HL-60/S4 treated with retinoic acid at 250 ng/mL for 4 days and 3 days (cell line): ENCODE measurements around the gene HMBS.
"Not testable (repeated sequence)": the region's sequence is repeated elsewhere in the genome, so short reads cannot be mapped to it uniquely, and the experiment has no call there.

ENCODE experiments used
- in situ Hi-C: fragments of 300-500 bp; cut with MboI; formaldehyde crosslinking; loops from 2 replicates; pipeline ENCODE4 v1.7.0; 2022; ENCODE audit warnings: low sequenced_read_pairs

HMBS gene

GRCh38 chr11:119100994-119101758, 16.5 kb downstream of the HMBS start:
- in situ Hi-C loops, result no loop called here

GRCh38 chr11:119101759-119102423, 17.2 kb downstream of the HMBS start, which contains the start of gene DPAGT1:
Gene DPAGT1 (minus strand): TSS chr11:119101853. CDS start chr11:119101655, 198 bp downstream.
- in situ Hi-C loops, result no loop called here

- in situ Hi-C loops, result not testable (repeated sequence)
Measured at GRCh38 chr11:119103161-119103664, 18.5 kb downstream of the HMBS start.

- in situ Hi-C loops, result no loop called here
Measured at GRCh38 chr11:119103793-119104192, 19.1 kb downstream of the HMBS start.

- in situ Hi-C loops, result no loop called here
Measured at GRCh38 chr11:119106564-119107537, 22.2 kb downstream of the HMBS start, which contains the start of gene C2CD2L. Gene C2CD2L (plus strand): TSS chr11:119107344. CDS start chr11:119107742, 398 bp downstream.

GRCh38 chr11:119107538-119108145, 23.0 kb downstream of the HMBS start:
- in situ Hi-C loops, result no loop called here

GRCh38 chr11:119108146-119108856, 23.6 kb downstream of the HMBS start:
- in situ Hi-C loops, result no loop called here

GRCh38 chr11:119108857-119109221, 24.2 kb downstream of the HMBS start:
- in situ Hi-C loops, result no loop called here

- in situ Hi-C loops, result no loop called here
Measured at GRCh38 chr11:119109843-119110242, 25.2 kb downstream of the HMBS start.

GRCh38 chr11:119110439-119110838, 25.8 kb downstream of the HMBS start:
- in situ Hi-C loops, result no loop called here

- in situ Hi-C loops, result no loop called here
Measured at GRCh38 chr11:119111361-119111925, 26.8 kb downstream of the HMBS start.

GRCh38 chr11:119112314-119113020, 27.8 kb downstream of the HMBS start:
- in situ Hi-C loops, result no loop called here

- in situ Hi-C loops, result no loop called here
Measured at GRCh38 chr11:119113716-119114115, 29.0 kb downstream of the HMBS start.

- in situ Hi-C loops, result no loop called here
Measured at GRCh38 chr11:119114351-119114750, 29.7 kb downstream of the HMBS start.

GRCh38 chr11:119115484-119116234, 31.0 kb downstream of the HMBS start:
- in situ Hi-C loops, result no loop called here

GRCh38 chr11:119116235-119116594, 31.5 kb downstream of the HMBS start:
- in situ Hi-C loops, result no loop called here

GRCh38 chr11:119116601-119117000, 31.9 kb downstream of the HMBS start:
- in situ Hi-C loops, result no loop called here

GRCh38 chr11:119117004-119117706, 32.5 kb downstream of the HMBS start:
- in situ Hi-C loops, result no loop called here
